GM12891 (cell line): ENCODE data around the gene EVC.
A peak's percentile ranks its signal among the peaks of the same experiment; 100 is the strongest.

Experiments
- DNase-seq: peaks from one replicate; pipeline ENCODE4 v3.0.0; 2011; ENCODE audit warnings: low spot score; ENCODE audit not compliant: insufficient read length
- FAIRE-seq: peaks from 2 replicates; lab custom pipeline; 2011; peaks lifted over from hg19 to GRCh38; lab: Jason Lieb, UNC
- PAX5 ChIP-seq: IDR thresholded peaks from 2 replicates; pipeline ENCODE4 v1.6.1; 2011; ENCODE audit warnings: low read length, moderate library complexity, mild to moderate bottlenecking; ENCODE audit not compliant: insufficient read depth, severe bottlenecking
- POLR2A ChIP-seq: IDR thresholded peaks from 2 replicates; pipeline ENCODE4 v1.6.1; 2011; ENCODE audit warnings: low read depth, low read length, control low read depth
- POLR2AphosphoS5 ChIP-seq: IDR thresholded peaks from 2 replicates; pipeline ENCODE4 v1.6.1; 2011; ENCODE audit warnings: low read depth, low read length, control low read depth
- POU2F2 ChIP-seq: IDR thresholded peaks from 2 replicates; pipeline ENCODE4 v1.6.1; 2011; ENCODE audit warnings: low read depth, mild to moderate bottlenecking, control low read depth, low read length, moderate library complexity
- SPI1 ChIP-seq: IDR thresholded peaks from 2 replicates; pipeline ENCODE4 v1.6.1; 2011; ENCODE audit warnings: low read depth, low read length, control low read depth
- TAF1 ChIP-seq: IDR thresholded peaks from 2 replicates; pipeline ENCODE4 v1.6.1; 2011; ENCODE audit warnings: low read depth, low read length, control low read depth

The EVC gene

GRCh38 chr4:5770051-5770450 is 59.0 kb downstream of the EVC start:
- FAIRE-seq (no peak), DNase-seq (no peak)
- TF ChIP-seq POLR2AphosphoS5 (no peak), POLR2A (no peak), TAF1 (no peak), PAX5 (no peak), SPI1 (no peak), POU2F2 (no peak)

- no peak for FAIRE-seq
Observed at GRCh38 chr4:5772528-5773270, 61.7 kb downstream of the EVC start.

DNA sequence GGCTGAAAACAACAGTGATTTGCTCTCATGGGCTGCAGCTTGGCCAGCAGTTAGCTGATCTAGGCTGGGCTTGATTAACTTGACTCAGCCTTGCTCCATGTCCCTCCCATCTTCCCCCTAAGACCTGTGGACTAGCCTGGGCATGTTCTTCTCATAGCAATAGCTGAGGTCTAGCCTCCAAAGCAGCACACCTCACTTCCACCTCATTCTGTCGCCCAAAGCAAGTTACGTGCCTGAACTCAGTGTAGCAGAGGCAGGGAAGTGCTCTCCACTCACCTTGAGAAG is 62.2 kb downstream of the EVC start:
- no peak for DNase-seq
- no peak for TF ChIP-seq SPI1
- TF ChIP-seq POLR2AphosphoS5: no peak
- no peak for TF ChIP-seq POLR2A
- TF ChIP-seq PAX5: no peak
- TF ChIP-seq TAF1: no peak
- no peak for TF ChIP-seq POU2F2
- FAIRE-seq: no peak

More at GRCh38 chr4:5772528-5773270, 61.7 kb downstream of the EVC start:
- TF ChIP-seq POLR2A (no peak), PAX5 (no peak), TAF1 (no peak)
- no peak for DNase-seq

- TF ChIP-seq TAF1: no peak
- FAIRE-seq: no peak
- DNase-seq: no peak
Observed at GRCh38 chr4:5774416-5775036, 63.5 kb downstream of the EVC start.

DNA sequence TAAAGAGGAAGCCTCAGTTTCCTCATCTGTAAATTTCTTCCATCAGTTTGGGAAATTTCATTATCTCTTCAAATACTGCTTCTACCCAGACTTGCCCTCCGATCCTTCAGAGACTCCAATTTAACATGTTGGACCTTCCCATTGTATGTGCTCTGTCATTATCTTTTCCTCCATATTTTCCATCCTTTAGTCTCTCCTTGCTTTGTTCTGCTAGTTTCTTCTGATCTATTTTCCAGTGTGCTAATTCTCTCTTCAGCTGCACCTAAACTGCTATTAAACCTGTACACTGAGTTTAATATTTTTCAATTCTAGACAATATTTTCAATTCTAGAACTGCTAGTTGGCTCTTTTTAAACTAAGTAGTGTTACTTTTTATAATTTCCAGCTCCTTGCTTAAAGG is 65.5 kb downstream of the EVC start:
- TF ChIP-seq POLR2AphosphoS5: no peak
- TF ChIP-seq SPI1: no peak
- no peak for TF ChIP-seq PAX5
- no peak for TF ChIP-seq POU2F2
- no peak for TF ChIP-seq TAF1
- no peak for TF ChIP-seq POLR2A

DNA sequence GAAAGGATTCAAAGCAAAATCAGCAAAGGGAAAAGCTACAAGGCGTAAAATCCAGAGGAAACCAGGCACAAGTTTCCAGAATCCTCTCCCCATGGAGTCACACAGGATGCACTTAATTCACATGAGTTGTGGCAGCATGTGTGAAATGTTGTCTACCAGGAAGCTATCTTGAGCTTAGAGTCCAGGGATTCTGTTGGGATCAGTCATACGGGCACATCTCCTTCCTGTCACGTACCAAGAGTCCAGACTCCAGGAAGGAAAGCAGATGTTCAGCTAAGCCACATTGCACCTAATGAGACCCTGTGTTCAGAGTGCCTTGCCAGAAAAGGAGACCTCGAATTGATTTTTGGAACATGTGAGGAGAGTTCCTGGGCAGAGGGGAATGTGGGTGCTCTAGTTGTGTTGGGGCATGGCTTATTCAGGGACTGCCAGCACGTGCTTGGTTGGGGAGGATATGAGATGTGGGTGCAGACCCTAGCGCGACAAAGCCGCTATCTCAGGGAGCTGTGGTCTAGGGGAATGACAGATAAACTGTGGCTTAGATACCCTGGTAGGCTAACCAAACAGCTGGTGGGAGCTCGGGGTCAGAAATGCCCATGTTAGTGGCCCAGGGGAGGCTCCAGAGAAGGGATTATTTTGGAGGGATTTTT is 70.0 kb downstream of the EVC start:
- no peak for DNase-seq
- FAIRE-seq: no peak

More for the DNA sequence above, 65.5 kb downstream of the EVC start:
- DNase-seq (no peak), FAIRE-seq (no peak)

DNA sequence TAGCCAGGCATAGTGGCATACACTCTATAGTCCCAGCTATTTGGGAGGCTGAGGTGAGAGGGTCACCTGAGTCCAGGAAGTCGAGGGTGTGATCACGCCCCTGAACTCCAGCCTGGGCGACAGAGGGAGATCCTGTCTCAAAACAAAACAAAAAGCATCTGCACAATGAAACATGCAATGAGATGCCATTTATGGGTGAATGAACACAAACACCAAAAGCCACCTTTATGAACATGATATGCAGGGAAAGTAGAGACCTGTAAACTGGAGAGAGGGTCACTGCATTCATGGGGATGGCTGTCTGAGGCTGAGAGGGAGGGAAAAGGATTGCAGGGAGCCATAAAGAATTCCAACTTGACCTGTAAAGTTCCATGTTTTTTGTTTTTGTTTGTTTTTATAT is 70.7 kb downstream of the EVC start:
- FAIRE-seq: no peak
- DNase-seq: no peak
- TF ChIP-seq SPI1: no peak

More for the DNA sequence above, 70.0 kb downstream of the EVC start:
- no peak for TF ChIP-seq POLR2A
- no peak for TF ChIP-seq SPI1
- no peak for TF ChIP-seq PAX5
- no peak for TF ChIP-seq POU2F2
- TF ChIP-seq POLR2AphosphoS5: no peak
- TF ChIP-seq TAF1: no peak

GRCh38 chr4:5782829-5783476 is 72.0 kb downstream of the EVC start:
- FAIRE-seq (peak; percentile 26), DNase-seq (no peak)
- TF ChIP-seq POLR2AphosphoS5 (no peak), PAX5 (no peak), POU2F2 (no peak), POLR2A (no peak), TAF1 (no peak), SPI1 (no peak)

GRCh38 chr4:5783486-5783885 is 72.5 kb downstream of the EVC start:
- FAIRE-seq: no peak
- DNase-seq: no peak
- no peak for TF ChIP-seq SPI1
- TF ChIP-seq PAX5: no peak
- no peak for TF ChIP-seq POU2F2
- TF ChIP-seq POLR2A: no peak
- TF ChIP-seq TAF1: no peak
- TF ChIP-seq POLR2AphosphoS5: no peak
